HG03354 (cell line): ENCODE measurements around the gene KNOP1.
A peak's percentile ranks its signal among the peaks of the same experiment; 100 is the strongest.

Experiments
- ATAC-seq: cut with Tn5 transposase; IDR thresholded peaks from one replicate; pipeline ENCODE4 v1.9.1; 2021; ENCODE audit warnings: mild to moderate bottlenecking; ENCODE audit not compliant: unreplicated experiment, poor library complexity, severe bottlenecking

KNOP1 gene, protein sequence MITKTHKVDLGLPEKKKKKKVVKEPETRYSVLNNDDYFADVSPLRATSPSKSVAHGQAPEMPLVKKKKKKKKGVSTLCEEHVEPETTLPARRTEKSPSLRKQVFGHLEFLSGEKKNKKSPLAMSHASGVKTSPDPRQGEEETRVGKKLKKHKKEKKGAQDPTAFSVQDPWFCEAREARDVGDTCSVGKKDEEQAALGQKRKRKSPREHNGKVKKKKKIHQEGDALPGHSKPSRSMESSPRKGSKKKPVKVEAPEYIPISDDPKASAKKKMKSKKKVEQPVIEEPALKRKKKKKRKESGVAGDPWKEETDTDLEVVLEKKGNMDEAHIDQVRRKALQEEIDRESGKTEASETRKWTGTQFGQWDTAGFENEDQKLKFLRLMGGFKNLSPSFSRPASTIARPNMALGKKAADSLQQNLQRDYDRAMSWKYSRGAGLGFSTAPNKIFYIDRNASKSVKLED

DNA sequence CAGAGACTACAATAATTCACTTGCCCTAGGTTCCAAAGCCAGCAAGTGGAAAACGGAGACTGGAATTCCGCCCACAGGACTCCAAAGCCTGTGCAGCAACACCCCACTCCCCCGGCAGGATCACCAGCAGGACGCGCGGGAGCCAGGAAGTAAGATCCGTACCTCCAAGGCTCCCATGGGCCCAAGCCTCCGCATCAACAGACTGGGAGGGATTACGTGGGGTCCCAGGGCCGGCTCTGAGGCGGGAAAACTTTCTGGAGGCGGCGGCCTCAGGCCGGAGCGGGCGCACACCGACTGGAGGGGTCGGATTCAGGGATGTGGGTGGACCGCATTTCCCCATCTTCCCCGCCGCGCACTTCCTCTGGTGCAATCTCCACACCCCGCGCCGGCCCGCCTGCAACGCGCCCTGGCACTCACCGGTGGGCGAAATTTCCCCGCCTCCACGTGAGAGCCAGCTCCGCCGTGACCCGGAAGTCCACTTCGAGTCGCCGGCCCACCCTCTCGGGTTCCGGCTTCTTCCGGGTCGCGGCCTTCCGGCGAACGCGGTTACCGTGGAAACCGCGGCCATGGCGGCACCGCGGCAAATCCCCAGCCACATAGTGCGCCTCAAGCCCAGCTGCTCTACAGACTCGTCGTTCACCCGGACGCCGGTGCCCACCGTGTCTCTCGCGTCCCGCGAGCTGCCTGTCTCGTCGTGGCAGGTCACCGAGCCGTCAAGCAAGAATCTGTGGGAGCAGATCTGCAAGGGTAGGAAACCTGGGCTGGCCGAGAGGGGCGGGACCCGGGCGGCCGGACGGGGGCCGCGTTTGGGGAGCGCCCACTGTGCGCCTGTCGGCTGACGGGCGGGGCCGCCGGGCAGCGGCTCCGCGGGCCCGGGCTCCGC, at the start of gene KNOP1, which contains the start of gene IQCK:
TSS of gene KNOP1 (minus strand) at position 487 of the 883 bp plus-strand sequence. CDS start 3,192 bp downstream, outside the sequence.
TSS of gene IQCK (plus strand) at position 531 of the 883 bp plus-strand sequence. CDS start at position 567, 36 bp downstream.
- ATAC-seq, result peak; percentile 96

DNA sequence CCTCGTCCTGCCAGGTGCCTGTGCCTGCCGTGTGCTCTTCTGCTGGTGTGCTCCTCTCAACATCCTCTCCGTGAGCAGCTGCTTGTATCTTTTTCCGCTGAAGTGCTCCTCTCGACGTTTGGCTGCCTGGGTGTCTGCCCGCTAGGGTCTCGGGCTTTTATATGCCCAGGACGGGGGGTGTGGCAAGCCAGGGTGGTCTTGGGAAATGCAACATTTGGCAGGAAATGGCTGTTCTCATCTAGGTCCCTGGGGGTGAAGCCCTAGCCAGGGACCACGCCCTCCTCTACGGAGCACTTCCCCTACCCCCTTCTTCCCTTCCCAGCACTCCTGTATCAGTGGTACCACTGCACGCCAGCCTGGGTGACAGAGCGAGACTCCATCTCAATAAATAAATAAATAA, 49.5 kb upstream of the KNOP1 start:
- no peak for ATAC-seq

DNA sequence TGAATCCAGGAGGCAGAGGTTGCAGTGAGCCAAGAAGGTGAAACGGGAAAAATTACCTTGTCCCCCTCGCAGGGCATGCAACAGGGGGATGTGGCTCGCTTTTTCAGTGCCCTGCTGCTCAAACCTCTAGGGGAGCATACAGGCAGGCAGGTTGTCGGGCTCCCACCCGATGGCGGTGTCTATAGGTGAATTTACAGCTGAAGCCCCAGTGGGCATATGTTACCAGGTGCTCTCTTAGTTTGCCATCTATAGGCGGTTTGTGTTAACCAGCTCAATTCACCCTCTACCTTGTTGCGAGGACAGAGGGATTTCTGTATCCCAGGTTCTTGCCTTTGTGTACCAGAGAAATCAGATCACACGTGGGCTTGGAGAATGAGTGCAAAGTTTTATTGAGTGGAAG, 49.0 kb upstream of the KNOP1 start:
- no peak for ATAC-seq

DNA sequence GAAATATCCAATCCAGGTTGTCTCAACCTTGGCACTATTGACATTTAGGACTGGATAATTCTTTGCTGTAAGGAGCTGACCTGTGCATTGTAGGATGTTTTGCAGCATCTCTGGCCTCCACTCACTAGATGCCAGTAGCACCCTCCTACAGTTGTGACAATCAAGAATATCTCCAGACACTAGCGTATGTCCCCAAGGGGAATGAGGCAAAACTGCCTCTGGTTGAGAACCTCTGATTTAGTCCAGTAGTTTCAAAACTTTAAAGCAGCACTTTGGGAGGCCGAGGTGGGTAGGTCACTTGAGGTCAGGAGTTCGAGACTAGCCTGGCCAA, 48.5 kb upstream of the KNOP1 start:
- ATAC-seq, result no peak

DNA sequence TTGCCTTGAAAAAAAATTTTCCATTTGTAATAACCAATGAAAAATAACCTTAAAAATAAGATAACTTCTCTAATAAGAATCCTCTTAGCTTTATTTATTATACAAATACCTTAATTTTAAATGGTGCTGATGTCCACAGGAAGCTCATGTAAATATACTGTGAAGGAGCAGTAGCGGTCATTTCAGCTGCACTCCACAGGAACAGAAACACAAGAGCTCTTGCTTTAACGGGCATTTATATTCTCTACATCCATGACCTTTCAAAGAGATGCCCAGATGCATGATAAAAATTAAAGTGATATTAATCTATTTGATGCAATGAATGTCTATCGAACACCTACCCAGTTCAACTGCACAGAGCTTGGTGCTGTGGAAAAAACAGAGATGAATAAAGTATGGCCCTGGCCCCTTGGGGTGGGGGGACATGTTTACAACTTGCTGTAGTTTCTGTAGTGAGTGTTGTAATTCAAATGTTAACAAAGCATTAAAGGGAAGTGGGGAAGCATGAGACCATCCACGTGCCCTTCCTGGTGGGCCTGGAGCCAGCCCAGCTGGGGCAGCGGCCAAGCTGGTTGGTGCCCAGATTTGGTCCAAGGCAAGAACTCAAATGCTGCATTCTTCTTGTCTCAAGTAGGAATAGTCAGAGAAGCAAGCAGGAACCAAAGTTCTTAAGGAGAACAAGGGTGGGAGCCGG, 48.0 kb upstream of the KNOP1 start:
- ATAC-seq, result no peak

DNA sequence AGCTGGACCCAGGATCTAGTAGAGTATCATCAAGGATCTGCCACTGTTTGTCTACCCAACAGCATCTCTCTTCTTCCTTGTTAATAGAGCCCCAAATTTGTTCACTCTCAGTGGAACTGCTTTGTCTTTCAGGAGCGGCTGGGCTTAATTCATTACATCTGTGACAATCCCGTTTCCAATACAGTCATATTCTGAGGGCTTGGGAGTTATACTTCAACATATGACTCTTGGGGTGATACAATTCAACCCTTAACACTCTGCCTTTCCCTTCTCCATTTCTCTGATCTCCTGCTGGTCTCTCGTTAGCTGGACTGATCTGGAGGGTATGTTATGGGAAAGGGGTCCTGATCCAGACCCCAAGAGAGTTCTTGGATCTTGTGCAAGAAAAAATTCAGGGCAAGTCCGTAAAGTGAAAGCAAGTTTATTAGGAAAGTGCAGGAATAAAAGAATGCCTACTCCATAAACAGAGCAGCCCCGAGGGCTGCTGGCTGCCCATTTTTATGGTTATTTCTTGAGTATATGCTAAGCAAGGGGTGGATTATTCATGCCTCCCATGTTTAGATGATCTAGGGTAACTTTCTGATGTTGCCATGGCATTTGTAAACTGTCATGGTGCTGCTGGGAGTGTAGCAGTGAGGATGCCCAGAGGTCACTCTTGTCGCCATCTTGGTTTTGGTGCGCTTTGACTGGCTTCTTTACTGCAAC, 42.5 kb upstream of the KNOP1 start:
- no peak for ATAC-seq

DNA sequence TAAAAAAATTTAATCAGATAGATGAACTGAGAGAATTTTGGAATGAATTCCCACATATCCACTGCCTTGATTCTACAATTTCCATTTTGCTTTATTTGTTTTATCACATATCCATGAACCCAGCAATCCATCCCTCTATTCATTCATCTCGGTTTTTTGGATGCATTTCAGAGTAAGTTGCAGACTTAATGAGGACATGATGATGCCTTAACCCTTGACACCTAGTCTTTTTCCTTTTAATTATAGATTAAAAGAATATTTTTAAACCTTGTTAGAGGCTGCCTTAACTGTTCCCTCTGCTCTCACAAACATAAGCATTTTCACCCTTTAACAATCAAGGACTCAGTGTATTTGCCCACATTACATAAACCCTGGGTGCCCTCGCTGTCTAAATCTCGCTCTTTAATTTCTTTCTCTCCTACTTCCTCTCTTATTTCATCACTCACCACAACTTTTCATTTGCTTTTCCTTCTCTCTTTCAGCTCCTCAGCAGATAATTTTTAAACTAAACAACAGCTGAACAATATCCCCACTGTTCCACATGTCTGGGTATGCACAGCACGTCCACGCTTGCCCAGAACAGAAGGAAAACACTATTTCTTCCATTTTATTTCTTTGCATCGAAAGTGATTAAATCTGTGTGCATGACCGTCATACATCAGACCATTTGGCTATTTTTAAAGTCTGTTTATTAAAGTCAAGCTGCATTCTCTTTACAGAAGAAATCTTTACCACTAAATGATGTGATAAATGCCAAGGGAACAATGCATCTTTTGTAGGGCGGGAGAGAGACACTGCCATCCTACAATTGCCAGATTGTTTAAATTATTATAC, 40.0 kb upstream of the KNOP1 start:
- ATAC-seq, result no peak

DNA sequence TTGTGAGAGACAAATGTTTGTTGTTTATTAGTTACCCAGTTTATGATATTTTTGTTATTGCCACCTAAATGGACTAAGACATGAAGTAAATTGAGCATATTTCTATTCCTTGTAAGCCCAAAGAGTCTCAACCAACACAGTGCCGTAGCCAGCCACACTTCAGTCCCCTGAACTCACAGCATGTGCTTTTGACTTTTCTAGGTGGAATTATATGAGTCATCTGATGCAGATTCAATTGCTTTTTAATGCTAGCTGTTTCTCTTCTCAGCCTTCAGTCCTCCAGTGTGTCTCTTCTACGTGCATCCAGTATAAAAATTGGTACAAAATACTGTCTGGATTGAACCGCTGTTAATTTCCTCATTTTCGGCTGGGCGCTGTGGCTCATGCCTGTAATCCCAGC, 39.0 kb upstream of the KNOP1 start:
- ATAC-seq, result no peak

DNA sequence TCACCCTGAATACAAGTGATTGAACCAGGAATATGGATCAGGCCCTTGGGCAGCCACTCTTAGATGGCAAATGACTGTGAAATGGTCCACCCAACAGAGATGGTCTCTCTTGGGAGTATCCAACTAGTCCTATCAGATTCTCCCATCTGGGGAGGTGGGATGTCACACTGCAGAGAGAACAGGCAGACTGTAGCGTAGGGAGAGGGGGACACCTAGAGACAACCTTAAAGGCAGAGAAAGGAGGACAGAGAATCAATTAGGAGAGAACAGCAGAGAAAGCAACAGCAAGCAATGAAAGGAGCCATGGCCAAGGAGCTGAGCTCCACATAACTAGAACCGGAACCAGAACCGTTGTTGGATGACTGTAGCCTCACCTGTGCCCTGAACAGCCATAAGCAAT, 37.2 kb upstream of the KNOP1 start:
- ATAC-seq, result no peak

DNA sequence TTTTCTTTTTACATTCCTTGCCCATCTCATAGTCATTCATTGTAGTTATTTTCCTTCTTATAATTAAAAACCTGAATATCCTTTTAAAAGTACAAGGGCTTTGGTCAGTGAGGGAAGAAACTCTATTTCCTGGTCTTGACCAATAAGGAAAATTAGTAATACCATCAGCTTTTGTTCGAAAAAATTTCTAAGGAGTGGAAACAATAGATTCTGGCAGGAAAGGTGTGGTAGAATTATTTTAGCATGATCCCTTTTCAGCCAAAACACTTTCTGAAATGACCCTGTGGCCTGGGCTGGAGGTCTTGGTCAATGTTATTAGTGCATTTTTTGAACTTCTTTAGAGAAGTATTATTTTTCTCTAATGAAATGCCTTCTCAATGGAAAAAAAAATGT, 36.6 kb upstream of the KNOP1 start:
- ATAC-seq, result no peak

DNA sequence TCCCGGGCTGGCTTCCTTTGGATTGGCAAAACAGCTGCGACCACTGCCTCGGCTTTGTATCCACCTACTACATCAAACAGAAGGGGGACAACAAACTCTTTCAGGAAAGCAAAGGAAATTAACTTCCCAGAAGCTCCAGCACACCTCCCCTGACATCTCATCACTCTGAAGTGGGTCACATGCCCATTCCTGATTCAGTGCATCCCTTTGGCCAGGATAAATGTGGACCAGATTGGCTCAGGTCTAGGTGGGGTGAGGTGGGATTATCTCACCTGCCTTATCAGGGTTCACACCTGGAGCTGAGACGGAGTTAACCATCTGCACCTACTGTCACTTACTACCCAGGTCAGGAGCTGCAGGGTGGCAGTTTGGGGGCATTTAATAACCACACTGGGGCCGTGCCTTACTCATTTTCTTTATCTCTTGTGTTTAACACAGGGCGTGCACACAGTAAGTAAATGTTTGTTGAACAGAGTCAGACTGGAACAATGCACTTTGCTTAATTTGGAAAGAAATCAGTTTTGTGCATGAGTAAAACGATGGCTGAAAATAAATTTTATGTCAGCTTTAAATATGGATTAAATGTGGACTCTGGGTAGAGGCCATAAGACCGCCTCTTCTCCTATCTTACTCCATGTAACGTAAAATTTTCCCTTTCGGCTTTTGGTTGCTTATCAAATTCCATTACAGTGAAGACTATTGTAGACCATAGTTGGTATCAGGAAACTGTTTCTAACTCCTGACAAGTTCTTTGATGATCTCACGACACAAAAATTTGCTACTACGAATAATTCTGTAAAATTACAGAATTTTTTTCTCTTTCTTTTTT, 36.0 kb upstream of the KNOP1 start:
- ATAC-seq, result no peak

DNA sequence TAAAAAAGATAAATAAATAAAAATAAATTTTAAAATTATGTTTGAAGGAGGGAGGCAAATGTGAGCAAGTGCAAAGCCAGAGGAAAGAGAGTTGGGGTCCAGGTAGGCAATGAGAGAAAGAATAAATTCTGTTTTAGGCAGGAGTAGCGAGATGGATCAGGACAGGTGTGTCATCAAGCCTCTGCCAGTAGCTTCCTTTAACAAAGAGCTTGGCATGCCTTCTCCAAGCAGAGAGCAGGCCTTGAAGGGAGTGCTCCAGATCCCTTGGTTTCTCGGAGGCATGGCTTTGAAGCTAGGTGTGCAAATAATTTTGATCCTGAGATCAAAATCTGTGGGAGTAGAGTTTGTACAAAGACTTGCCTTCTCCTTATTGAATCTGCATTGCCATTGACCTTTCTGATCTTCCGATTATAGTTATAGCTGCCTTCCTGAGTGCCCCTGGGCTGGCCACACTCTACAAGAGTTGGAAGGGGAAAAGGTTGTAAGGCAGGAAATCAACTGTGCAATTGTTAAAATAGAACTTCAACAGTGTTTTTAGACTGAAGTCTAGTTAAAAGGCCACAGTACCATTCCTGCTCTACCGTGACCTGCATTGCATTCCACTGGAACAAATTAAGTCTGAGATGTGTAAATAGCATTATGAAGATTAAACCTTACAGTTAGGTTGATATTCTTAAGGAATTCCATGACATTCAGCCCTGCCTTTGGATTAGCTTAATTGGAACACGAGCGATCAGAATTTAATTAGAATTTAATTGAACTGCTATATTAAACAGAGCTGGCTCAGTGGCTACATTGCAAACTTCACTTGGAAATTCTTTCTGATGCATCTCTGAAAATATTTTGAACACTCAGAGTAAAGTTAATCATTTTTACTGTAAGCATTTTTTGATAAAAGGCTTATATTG, 33.7 kb upstream of the KNOP1 start:
- no peak for ATAC-seq

DNA sequence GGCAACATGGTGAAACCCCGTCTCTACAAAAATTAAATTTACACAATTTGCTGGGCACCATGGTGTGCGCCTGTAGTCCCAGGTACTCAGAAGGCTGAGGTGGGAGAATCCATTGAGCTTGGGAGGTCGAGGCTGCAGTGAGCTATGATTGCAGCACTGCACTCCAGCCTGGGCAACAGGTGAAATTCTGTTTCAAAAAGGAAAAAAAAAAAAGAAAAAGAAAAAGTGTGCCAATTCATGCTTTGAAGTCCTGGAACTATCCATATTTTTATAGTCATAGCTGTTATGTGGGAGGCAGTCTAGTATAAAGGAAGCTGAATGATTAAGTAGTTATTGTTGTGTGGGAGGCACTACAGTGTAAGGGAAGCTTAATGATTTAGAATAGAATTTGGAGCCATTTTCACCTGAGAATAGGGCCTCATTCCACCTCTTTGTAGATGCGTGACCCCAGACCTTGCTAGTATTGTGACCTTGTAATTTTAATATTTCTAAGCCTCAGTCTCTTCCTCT, 31.6 kb upstream of the KNOP1 start:
- no peak for ATAC-seq

DNA sequence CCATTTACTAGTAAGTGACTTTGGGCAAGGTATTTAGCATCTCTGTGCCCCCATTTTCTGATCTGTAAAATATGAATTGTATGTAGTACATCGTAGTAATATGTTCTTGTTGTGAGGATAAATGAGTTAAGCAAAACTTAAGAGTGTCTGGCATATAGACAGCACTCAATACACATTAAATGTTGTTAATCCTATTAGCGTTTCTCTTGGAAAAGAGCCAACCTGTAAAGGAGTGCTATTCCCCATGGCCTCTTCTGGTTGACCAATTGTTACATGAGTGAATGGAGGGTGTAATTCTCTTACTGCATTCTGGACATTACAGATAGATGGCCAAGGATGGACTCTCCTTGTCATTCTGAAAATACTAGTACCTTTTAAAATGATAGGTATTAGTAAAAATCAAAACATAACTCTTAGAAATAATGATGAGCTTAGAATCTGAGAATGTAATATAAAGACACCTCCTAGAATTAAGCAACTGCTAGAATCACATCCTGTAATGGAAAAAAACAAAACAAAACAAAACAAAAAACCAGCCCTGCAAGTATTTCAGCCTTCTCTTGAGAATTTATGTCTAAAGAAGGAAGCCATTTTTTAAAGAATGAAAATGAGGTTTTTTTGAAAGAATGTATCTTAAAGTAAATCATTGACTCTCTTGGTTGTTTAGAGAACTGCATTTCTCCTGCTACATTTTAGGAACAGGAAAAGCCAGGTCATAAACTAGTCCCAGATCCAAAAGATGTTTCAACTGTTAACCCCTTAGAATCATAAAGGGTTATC, 30.6 kb upstream of the KNOP1 start:
- no peak for ATAC-seq

DNA sequence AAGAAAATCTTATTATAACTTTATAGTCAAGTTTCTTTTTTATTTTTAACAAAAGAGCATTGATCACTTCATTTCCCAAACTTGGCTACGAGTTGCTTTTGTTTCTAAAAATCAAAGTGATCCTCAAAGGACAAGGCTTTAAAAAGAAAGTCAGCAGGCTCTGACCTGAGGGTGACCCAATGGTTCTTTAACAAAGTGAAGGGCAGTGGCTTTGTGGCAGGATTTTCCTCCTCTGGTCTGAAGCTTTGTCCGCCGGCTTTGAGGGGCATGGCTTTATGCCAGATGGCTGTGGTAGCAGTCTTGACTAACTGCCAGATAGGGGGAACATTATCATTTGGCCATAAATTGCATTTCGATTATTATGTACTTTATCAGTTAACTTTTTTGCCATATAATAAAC, 28.5 kb upstream of the KNOP1 start:
- ATAC-seq, result no peak
